ENCODE data around the gene DPP9. TPM values are rescaled to one million over a fixed set of nuclear protein-coding genes. Genes with fewer than 3 reads are reported as not detected.

DPP9 gene
- total and polyA plus RNA-seq, 2 of the 8 experiments (the other 6 are each of a cell fraction or from before 2014, with no cell fraction given): 11.6 to 40.7 TPM

DNA sequence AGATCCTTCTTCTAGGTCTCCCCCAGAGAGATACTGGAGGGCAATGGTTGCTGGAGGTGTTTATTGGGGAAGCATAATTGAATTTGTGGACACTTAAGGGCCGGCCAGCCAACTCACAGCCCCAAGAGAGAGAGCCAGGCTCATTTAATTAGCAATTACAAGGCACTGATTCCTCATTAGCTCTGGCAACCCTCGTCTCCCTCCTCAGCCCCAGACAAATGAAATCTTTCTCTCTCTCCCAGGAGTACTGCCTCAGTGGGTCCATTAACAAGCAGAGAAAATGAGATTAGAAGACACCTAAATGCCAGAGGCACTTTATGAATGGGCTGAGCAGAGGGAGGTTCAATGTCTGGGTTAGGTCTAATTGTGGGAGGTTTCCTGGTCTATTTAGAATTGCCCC is 48.9 kb upstream of the DPP9 start:
- peaks cover 0 to 3% (median 0%) of the 10 kb centered on the region in 4 experiments; a peak in 1 of 7 replicates for H3K4me1 ChIP-seq (replicated peaks in 1 of 4; ENCODE audit: control insufficient read depth in 3 of 4, insufficient read depth in 4 of 4, low read length in 3 of 4)
- TF ChIP-seq SAP30 (IDR thresholded peaks at IDR 0.05; ENCODE audit: insufficient read depth, insufficient replicate concordance, low read length): no peak
- no peak for TF ChIP-seq BACH1 (IDR thresholded peaks at IDR 0.05; ENCODE audit: low read length)
- no peak for TF ChIP-seq NRF1 (IDR thresholded peaks at IDR 0.05; ENCODE audit: low read depth, low read length)
- TF ChIP-seq RFX5 (IDR thresholded peaks at IDR 0.05; ENCODE audit: borderline replicate concordance, low read depth, low read length): no peak
- TF ChIP-seq TCF12 (IDR thresholded peaks at IDR 0.05; ENCODE audit: low read depth, low read length): no peak
- 77% methylated on average over 2 of the region's 2 CpGs; no CpG with 5 or more reads in 1 of the 2 experiments for WGBS, 2 experiments (ENCODE audit: extremely low coverage in 1 of 2, insufficient coverage in 1 of 2, insufficient read length in 1 of 2, insufficient replicate concordance in 2 of 2, low coverage in 1 of 2, low lambda C conversion rate in 2 of 2, missing lambda C conversion rate in 1 of 2)
- H4K20me1 ChIP-seq (replicated peaks in 1 of 2; ENCODE audit: control insufficient read depth in 1 of 2, insufficient read depth in 2 of 2, low read length in 2 of 2): peaks cover 3 to 4% of the 10 kb centered on the region in 2 experiments
- H3K56ac ChIP-seq (replicated peaks; ENCODE audit: insufficient read length, low read depth, low read length): no peak overlapping the region
- H3K79me1 ChIP-seq (ENCODE audit: low read depth, low read length): no peaks in the 10 kb centered on the region
- H3K27me3 ChIP-seq (replicated peaks in 1 of 4; ENCODE audit: control insufficient read depth in 3 of 4, extremely low read depth in 1 of 4, insufficient read depth in 3 of 4, low read length in 3 of 4): 0 out of 7 replicates have a peak, but pooled peaks cover 0 to 2% (median 0%) of the 10 kb centered on the region in 4 experiments
- POLR2A ChIA-PET (ENCODE audit: partially characterized antibody): interaction anchor here (1.0 to 1.1 kb wide), 2 partner anchors 10 to 18 kb away, joined by 3 read pairs; no protein-coding TSS in a partner anchor
- no peak overlapping the region for H3K4me3 ChIP-seq (ENCODE audit: extremely low read depth in 1 of 4, insufficient read depth in 2 of 4, low read depth in 3 of 4, low read length in 4 of 4)
- no peak overlapping the region for H3K4me2 ChIP-seq (ENCODE audit: insufficient read depth in 1 of 2, low read depth in 2 of 2, low read length in 2 of 2)
- no peak overlapping the region for H2BK15ac ChIP-seq (ENCODE audit: low read length)
- peaks cover 0 to 2% of the 10 kb centered on the region in 2 experiments; a peak in 1 of 4 replicates for H3K9me3 ChIP-seq (ENCODE audit: insufficient read depth in 2 of 2, low read depth in 1 of 2, low read length in 1 of 2)
- no peak overlapping the region for H3K4ac ChIP-seq (replicated peaks; ENCODE audit: insufficient read length, low read depth, low read length)
- no peak for FAIRE-seq
- no peaks in the 10 kb centered on the region for H3K23me2 ChIP-seq (ENCODE audit: low read depth, low read length)
- H2BK12ac ChIP-seq (ENCODE audit: low read depth, low read length): no peak overlapping the region
- H3K18ac ChIP-seq (ENCODE audit: extremely low read depth, low read length): no peak overlapping the region
- no peak overlapping the region for H4K5ac ChIP-seq (ENCODE audit: insufficient read length, low read depth, low read length)
- no peak overlapping the region for H2AFZ ChIP-seq (ENCODE audit: low read length)
- no peak for DNase-seq (ENCODE audit: low read depth in 1 of 2, low spot score in 2 of 2)
- H2BK120ac ChIP-seq (replicated peaks; ENCODE audit: low read depth, low read length): no peak overlapping the region
- H3K36me3 ChIP-seq (ENCODE audit: control insufficient read depth in 2 of 4, insufficient read depth in 4 of 4, low read length in 3 of 4): no peaks in the 10 kb centered on the region
- no peak overlapping the region for H3K23ac ChIP-seq (ENCODE audit: insufficient read length)
- H3K9ac ChIP-seq (replicated peaks in 1 of 4; ENCODE audit: extremely low read depth in 1 of 4, low read depth in 3 of 4, low read length in 3 of 4): no peak overlapping the region
- no peak overlapping the region for H3K14ac ChIP-seq (ENCODE audit: insufficient read length)
- H3K79me2 ChIP-seq (ENCODE audit: control insufficient read depth in 1 of 2, insufficient read depth in 2 of 2, low read length in 2 of 2): no peaks in the 10 kb centered on the region
- H2AK5ac ChIP-seq (ENCODE audit: low read depth, low read length): no peak overlapping the region
- no peak overlapping the region for H2BK20ac ChIP-seq (ENCODE audit: low read length)
- CTCF ChIA-PET (ENCODE audit: partially characterized antibody): interaction anchor here (0.9 to 1.8 kb wide), 2 partner anchors 10 to 40 kb away, joined by 3 to 5 read pairs; no protein-coding TSS in a partner anchor
- no peak overlapping the region for H4K91ac ChIP-seq (replicated peaks; ENCODE audit: insufficient read length, low read length)
- no peak overlapping the region for H4K8ac ChIP-seq (ENCODE audit: extremely low read depth, insufficient read depth, low read length)
- H3K27ac ChIP-seq (ENCODE audit: low read depth, low read length): no peak overlapping the region
- no peak overlapping the region for H2BK5ac ChIP-seq (ENCODE audit: low read depth, low read length)
